ENCODE results near the gene PLOD3.
"Not testable (repeated sequence)": the region's sequence is repeated elsewhere in the genome, so short reads cannot be mapped to it uniquely, and the experiment has no call there.

PLOD3 gene, protein sequence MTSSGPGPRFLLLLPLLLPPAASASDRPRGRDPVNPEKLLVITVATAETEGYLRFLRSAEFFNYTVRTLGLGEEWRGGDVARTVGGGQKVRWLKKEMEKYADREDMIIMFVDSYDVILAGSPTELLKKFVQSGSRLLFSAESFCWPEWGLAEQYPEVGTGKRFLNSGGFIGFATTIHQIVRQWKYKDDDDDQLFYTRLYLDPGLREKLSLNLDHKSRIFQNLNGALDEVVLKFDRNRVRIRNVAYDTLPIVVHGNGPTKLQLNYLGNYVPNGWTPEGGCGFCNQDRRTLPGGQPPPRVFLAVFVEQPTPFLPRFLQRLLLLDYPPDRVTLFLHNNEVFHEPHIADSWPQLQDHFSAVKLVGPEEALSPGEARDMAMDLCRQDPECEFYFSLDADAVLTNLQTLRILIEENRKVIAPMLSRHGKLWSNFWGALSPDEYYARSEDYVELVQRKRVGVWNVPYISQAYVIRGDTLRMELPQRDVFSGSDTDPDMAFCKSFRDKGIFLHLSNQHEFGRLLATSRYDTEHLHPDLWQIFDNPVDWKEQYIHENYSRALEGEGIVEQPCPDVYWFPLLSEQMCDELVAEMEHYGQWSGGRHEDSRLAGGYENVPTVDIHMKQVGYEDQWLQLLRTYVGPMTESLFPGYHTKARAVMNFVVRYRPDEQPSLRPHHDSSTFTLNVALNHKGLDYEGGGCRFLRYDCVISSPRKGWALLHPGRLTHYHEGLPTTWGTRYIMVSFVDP

GRCh38 chr7:101217388-101218235 lies at the start of gene PLOD3, which contains the start of gene ZNHIT1:
Gene PLOD3, minus strand, starts transcription at chr7:101217581. Its CDS starts 307 bp downstream, at chr7:101217274.
Gene ZNHIT1, plus strand, starts transcription at chr7:101218165. Its CDS starts 31 bp downstream, at chr7:101218196.
- DNase-seq (ENCODE audit: low read depth in 2 of 3, low spot score in 1 of 3), result peak; percentile 92 to 94 (median 92)

DNA sequence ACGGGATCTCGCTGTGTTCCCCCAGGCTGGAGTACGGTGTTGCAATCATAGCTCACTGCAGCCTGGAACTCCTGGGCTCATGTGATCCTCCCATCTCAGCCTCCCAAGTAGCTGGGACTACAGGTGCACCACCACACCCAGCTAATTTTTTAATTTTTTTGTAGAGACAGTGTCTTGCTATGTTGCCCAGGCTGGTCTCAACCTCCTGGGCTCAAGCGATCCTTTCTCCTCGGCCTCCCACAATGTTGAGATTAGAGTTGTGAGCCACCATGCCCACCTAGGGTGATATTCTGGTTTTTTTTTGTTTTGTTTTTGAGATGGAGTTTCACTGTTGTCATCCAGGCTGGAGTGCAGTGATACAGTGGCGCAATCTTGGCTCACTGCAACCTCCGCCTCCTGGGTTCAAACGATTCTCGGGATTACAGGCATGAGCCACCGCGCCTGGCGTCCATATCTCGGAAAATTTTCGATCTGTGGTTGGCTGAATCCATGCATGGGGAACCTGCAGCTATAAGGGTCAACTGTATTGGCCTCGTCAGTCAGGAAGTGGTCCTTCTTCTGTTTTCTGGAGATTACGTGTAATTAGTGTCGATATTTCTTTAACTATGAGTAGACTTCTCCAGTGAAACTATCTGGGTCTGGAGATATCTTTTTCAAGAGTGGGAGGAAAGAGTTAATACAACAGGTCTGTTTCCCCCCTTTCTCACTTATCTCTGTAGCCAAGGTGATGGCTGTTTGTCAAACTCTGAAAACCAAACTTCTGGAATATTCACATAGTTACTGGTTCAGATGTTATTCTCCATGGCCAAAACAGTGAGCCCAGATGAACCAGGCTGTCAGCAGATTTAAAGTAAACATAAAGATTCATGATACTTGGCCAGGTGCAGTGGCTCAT lies 48.5 kb upstream of the PLOD3 start:
- DNase-seq (ENCODE audit: low read depth in 2 of 3, low spot score in 1 of 3), result no peak

DNA sequence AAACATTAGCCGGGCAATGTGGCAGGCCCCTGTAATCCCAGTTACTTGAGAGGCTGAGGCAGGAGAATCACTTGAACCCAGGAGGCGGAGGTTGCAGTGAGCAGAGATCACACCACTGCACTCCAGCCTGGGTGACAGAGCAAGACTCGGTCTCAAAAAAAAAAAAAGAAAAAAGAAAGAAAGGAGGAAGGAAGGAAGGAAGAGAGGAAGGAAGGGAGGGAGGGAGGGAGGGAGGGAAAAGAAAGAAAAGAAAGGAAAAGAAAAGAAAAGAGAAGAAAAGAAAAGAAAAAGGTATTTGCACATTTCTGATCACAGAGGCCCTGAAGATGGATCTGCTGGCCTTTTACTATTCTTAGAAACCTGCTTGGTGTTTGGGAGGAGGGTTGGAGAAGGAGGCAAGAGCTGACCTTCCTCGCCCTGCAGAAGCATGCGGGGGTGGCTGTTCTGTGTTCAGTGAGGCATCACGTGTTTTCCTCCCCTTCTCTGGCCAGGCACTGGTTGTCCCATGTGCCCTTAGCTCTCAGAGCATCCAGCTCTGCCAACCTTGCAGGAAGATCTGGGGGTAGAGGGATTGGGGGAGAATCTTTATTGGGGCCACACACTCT lies 46.8 kb upstream of the PLOD3 start:
- DNase-seq (ENCODE audit: low read depth in 2 of 3, low spot score in 1 of 3), result not testable (repeated sequence)

GRCh38 chr7:101258243-101258731 lies 40.9 kb upstream of the PLOD3 start:
- DNase-seq (ENCODE audit: low read depth in 2 of 3, low spot score in 1 of 3), result no peak

DNA sequence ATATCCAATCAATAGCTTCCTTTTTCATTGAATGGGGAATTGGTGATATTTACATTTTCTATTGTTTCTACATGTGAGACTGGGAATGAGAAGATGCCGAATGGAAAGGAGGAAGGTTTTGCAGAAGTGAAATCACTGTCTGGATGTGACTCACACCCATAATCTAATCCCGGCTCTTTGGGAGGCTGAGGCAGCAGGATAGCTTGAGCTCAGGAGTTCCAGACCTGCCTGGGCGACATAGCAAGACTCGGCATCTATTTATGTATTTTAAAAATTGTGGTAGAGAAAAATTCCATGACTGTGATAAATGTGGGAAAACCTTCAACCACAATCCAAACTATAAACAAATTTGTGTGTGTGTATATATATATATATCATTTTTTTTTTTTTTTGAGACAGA lies 38.4 kb upstream of the PLOD3 start:
- DNase-seq (ENCODE audit: low read depth in 2 of 3, low spot score in 1 of 3), result no peak

DNA sequence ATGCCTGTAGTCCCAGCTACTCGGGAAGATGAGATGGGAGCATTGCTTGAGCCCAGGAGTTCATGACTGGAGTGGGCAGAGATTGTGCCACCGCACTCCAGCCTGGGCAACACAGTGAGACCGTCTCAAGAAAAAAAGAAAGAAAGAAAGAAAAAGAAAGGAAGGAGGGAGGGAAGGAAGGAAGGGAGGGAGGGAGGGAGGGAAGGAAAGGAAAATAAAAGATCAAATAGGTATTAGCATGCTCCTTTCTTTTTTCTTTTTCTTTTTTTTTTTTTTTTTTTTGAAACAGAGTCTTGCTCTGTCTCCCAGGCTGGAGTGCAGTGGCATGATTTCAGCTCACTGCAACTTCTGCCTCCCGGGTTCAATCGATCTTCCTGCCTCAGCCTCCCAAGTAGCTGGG lies 35.8 kb upstream of the PLOD3 start:
- DNase-seq (ENCODE audit: low read depth in 2 of 3, low spot score in 1 of 3), result not testable (repeated sequence)

DNA sequence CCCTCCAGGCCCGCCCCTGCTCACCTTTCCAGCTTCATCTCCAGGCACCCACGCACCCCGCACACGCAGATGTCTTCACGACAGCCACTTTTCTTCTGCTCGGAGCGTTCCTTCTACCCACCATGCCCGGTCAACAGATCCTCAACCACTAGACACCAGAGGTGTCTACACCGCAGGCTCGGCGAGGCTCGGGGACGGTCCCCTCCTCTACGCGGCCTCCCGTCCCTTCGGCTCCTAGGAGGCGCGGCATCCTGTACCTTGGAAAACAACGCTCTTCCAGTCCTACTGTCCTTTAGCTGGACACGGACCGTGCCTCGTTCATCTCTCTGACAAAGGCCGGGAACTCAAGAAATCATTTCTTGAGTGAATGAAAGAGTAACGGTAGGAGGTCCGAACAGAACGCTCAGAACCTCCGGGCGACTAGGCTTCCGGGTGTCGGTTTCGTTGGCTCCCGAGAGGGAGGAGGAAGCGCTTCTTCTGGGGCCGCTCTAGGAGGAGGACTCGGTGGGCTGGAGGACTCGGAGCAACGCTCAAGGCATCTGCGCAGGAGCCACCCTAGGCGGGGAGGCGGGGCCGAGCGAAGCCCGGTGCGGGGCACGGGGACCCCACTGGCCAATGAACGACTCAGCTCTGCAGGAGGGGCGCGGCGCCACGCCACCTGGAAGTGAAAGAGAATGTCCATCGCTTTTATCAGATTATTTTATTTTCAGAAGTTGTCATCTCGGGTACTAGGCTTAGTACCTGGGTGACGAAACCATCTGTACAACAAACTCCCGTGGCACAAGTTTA lies 34.7 kb upstream of the PLOD3 start:
- DNase-seq (ENCODE audit: low read depth in 2 of 3, low spot score in 1 of 3), result peak; percentile 97 to 99 (median 98)

DNA sequence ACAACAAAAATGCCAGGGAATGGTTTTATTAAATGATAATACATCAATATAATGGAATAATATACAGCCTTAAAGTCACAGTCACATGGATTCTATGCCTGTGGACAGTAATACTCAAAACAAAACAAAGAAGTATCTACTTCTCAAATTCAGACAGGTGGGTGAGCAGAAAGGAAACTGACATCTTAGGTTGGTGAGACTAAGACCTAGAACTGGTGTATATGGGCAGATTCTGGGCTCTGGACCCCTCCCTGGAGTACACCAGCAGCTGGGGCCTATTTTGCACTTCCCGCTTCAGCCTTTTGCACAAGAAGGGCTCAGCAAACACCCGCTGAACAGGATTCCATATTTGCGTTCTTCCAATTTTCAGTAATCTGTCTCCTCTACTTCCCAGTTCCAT lies 32.9 kb upstream of the PLOD3 start:
- DNase-seq (ENCODE audit: low read depth in 2 of 3, low spot score in 1 of 3), result no peak

GRCh38 chr7:101248276-101248675 lies 30.9 kb upstream of the PLOD3 start:
- no peak for DNase-seq (ENCODE audit: low read depth in 2 of 3, low spot score in 1 of 3)

DNA sequence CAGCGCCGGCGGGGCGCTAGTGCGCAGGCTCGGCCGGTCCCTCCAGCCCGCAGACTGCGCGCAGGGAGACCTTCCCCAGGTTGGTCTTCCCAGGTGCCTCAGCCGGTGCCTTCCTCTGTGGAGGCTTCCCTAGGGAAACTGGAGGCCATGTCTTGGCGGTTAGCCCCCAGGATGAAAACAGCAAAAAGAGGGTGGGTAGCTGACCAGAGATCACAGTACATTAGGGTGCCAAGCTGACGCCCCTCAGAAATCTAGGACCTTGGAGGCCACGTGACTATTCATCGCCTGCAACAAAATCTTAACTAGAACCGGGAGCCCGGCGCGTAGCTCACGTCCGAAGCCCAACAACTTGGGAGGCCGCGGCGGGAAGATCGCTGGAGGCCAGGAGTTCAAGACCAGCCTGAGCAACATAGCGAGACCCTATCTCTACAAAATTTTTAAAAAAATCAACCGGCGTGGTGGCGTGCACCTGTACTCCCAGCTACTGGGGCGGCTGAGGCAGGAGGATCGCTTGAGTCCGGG lies 27.8 kb upstream of the PLOD3 start:
- no peak for DNase-seq (ENCODE audit: low read depth in 2 of 3, low spot score in 1 of 3)

GRCh38 chr7:101244375-101245146 lies 27.2 kb upstream of the PLOD3 start, which contains the start of gene FIS1:
Gene FIS1, minus strand, starts transcription at chr7:101245081. Its CDS starts 77 bp downstream, at chr7:101245004.
- peak; percentile 87 to 94 (median 87) for DNase-seq (ENCODE audit: low read depth in 2 of 3, low spot score in 1 of 3)

- no peak for DNase-seq (ENCODE audit: low read depth in 2 of 3, low spot score in 1 of 3)
Measured at GRCh38 chr7:101243646-101244374, 26.4 kb upstream of the PLOD3 start.

DNA sequence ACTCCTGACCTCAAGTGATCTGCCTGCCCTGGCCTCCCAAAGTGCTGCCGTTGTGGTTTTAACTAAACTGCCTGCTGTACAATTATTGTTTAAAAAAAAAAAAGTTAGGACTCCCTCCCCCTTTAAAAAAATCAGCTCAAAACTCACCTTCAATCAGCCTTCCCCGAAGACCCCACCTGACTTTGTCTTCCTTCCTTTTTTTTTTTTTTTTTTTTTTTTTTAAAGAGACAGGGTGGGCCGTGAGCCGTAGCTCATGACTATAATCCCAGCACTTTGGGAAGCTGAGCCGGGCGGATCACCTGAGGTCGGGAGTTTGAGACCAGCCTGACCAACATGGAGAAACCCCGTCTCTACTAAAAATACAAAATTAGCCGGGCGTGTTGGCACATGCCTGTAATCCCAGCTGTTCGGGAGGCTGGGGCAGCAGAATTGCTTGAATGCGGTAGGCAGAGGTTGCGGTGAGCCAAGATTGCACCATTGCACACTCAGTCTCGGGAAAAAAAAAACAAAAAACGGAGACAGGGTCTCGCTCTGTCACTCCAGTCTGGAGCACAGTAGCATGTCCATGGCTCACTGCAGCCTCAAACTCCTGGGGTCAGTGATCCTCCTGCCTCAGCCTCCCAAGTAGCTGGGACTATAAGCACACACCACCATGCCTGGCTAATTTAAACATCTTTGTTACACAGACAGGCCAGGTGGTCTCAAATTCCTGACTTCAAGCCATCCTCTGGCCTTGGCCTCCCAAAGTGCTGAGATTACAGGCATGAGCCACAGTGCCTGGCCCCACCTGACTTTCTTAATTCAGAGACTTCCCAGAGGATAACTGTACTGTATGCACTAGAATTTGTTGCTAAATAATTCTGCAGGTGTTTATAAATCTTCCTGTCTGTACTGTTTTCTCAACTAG lies 24.3 kb upstream of the PLOD3 start:
- DNase-seq (ENCODE audit: low read depth in 2 of 3, low spot score in 1 of 3), result no peak

GRCh38 chr7:101241015-101241363 lies 23.6 kb upstream of the PLOD3 start:
- DNase-seq (ENCODE audit: low read depth in 2 of 3, low spot score in 1 of 3), result no peak

GRCh38 chr7:101240226-101241014 lies 23.0 kb upstream of the PLOD3 start:
- DNase-seq (ENCODE audit: low read depth in 2 of 3, low spot score in 1 of 3), result no peak

DNA sequence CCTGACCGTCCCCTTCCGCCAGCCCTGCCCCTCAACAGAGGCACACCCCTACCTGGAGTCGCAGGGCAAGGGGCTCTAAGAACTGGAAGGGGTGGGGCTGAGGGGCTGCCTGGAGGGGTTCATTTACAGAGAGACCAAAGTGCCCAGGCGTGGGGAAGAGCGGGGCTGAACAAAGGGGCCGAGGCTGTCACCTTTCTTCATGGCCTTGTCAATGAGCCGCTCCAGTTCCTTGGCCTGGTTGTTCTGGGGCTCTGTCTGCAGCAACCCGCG lies 22.5 kb upstream of the PLOD3 start:
- DNase-seq (ENCODE audit: low read depth in 2 of 3, low spot score in 1 of 3), result no peak

Measured in stimulated activated CD4-positive, alpha-beta T cell treated with anti-CD3 and anti-CD28 coated beads, Interleukin-12 subunit alpha, Interleukin-12 subunit beta, amount 100 ng/mL, for 48 hours (primary cell).